ENCODE data around the gene BUB1B.

BUB1B gene

DNA sequence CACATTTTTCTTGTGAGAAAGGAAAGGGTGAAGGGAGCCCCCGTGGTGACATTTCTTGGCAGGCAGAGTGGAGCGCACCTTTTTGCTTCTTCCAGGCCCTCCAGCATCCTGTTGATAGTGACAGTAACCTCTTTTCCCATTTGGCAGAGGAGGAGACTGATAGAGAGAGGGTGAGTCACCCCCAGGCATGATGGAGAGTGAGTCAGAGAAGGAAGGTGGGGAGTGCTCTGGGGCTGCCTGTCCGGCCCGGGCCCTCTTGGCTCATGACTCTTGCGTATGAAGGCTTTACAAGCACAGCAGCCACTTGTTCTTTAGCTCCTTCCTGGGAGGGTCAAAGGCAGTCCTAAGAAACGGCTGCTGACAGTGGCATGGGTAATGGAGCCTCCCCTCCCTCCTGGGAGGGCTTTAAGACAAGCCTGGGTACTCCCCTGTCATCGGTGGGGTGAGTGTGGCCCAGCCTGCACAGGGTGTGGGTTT lies 106.0 kb downstream of the BUB1B start:
- no peak for DNase-seq (ENCODE audit: low read depth)
- TF ChIP-seq, protein P1, sequence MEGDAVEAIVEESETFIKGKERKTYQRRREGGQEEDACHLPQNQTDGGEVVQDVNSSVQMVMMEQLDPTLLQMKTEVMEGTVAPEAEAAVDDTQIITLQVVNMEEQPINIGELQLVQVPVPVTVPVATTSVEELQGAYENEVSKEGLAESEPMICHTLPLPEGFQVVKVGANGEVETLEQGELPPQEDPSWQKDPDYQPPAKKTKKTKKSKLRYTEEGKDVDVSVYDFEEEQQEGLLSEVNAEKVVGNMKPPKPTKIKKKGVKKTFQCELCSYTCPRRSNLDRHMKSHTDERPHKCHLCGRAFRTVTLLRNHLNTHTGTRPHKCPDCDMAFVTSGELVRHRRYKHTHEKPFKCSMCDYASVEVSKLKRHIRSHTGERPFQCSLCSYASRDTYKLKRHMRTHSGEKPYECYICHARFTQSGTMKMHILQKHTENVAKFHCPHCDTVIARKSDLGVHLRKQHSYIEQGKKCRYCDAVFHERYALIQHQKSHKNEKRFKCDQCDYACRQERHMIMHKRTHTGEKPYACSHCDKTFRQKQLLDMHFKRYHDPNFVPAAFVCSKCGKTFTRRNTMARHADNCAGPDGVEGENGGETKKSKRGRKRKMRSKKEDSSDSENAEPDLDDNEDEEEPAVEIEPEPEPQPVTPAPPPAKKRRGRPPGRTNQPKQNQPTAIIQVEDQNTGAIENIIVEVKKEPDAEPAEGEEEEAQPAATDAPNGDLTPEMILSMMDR (IDR thresholded peaks at IDR 0.05; ENCODE audit: insufficient read depth, low read depth, low read length, missing control alignments): no peak
- H3K4me3 ChIP-seq (ENCODE audit: low read depth, low read length): no peak overlapping the region

DNA sequence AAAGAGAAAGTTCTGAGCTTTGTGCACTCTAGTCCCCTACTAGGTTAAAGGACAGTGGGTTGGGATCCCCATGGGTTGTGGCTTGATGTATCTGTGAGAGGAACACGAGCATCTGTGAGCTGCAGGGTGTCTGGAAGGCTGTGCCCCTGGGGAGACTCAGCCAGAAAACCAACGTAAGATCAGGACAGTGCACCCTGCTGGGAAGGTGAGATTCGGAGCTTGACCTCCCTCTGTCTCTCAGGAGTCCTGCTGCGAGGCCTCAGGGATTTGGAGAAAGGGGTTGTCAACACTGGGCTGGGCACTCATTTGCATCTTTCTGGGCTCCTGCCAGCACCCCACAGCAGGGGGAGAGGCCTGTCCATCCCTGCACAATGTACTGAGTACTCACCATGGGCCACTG lies 106.8 kb downstream of the BUB1B start:
- DNase-seq (ENCODE audit: low read depth): no peak
- TF ChIP-seq, protein P1 (IDR thresholded peaks at IDR 0.05; ENCODE audit: insufficient read depth, low read depth, low read length, missing control alignments): no peak
- H3K4me3 ChIP-seq (ENCODE audit: low read depth, low read length): no peak overlapping the region

DNA sequence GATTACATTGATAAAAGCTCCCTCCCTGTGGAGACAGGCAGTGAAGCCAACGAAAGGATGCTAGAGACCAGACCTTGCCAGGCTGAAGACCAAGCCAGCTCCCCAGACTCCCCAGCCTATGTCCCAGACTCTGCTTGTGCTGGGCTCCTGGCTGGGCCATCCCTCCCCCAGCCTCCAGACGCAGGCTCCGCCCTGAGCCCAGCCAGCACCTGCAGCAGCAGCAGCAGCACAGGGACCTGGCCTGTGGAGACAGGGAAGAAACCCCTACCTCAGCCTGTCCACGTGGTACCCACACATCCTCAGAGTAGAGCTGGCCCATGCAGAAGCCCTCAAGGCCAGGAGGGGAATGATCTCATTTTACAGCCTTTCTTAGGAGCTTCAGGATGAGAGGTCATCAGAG lies 108.7 kb downstream of the BUB1B start:
- DNase-seq (ENCODE audit: low read depth): no peak
- TF ChIP-seq, protein P1 (IDR thresholded peaks at IDR 0.05; ENCODE audit: insufficient read depth, low read depth, low read length, missing control alignments): no peak
- H3K4me3 ChIP-seq (ENCODE audit: low read depth, low read length): no peak overlapping the region

DNA sequence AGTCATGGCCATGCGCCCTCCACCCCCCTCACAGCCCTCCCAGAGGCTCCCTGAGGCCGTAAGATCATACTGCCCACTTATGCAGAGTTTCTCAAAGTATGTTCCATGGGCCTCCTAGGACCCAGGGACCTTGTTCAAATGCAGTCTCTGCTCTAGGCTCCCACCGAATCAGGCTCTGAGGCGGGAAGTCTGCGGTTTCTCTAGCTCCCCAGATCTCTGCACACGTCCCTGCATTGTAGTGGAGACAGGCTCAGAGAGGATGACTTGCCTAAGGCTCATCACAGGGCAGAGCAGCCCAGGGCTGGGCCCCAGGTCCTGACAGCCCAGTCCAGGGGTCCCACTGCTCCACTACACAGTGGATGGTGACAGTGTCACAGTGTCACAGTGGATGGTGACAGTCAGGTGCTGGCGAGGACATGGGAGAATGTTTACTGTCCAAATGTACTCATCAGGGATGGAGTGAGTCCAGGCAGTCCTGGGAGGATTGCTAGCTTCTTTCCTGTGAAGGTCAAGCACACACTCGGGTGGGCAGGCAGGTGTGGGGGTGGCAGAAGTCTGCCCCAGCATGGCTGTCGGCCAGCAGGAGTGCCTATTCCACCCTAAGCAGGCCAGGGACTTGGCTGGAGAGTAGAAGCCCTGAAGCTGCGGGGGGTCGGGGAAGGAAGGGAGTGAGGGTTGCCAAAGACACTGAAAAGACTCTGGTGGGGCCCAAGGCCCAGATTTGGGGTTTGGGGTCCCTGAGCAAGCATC lies 109.6 kb downstream of the BUB1B start:
- no peak overlapping the region for H3K4me3 ChIP-seq (ENCODE audit: low read depth, low read length)
- TF ChIP-seq, protein P1 (IDR thresholded peaks at IDR 0.05; ENCODE audit: insufficient read depth, low read depth, low read length, missing control alignments): no peak
- DNase-seq (ENCODE audit: low read depth): no peak
